IPS-NIHi7 (cell line): ENCODE results near the gene ARHGEF12.
A peak's percentile ranks its signal among the peaks of the same experiment; 100 is the strongest.

Experiments
- DNase-seq: peaks from one replicate; pipeline ENCODE4 v3.0.0; 2012; ENCODE audit warnings: mixed read lengths; ENCODE audit errors: extremely low spot score

ARHGEF12 gene

DNA sequence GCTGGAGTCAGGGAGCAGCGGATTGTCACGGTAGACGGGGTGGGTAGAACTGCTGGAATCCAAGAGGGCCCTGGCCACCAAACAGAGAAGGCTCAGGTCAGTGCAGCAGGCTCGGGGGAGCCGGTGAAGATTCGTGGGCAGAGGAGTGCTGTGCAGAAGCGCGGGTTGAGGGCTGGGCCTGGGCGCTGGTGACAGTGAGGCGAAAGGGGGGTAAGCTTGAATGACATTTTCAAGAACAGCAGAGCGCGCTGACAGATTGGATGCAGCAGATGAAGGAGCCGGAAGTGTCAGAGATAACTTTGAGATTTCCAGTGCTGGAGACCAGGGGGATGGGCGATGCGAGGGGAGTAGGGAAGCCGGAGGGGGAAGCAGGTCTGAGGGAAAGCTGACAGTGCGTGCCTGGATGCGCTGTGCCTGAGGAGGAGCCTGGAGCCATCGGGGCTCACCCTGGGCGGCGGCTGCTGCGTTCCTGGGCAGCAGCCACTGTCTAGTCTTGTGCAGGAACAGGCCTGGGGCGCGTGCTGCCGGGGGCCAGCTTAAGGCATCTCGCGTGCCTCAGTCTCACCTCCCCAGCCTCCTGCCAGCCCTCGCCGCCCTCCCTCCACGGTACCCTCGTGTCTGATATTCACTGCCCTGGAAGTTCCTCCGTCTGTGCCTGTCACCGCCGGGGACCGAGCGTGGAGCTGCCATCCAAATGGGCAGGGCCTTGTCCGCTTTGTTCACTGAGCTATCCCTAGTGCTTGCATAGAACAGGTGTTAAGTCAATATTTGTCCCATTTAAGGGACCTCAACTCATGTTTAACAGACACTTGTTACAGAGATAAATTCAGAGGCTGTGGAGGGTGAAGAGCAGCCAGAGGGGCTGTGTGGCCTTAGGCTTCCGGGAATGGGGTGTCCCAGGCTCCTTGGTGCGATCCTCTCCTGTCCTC lies 180.5 kb downstream of the ARHGEF12 start:
- DNase-seq = peak; percentile 62

DNA sequence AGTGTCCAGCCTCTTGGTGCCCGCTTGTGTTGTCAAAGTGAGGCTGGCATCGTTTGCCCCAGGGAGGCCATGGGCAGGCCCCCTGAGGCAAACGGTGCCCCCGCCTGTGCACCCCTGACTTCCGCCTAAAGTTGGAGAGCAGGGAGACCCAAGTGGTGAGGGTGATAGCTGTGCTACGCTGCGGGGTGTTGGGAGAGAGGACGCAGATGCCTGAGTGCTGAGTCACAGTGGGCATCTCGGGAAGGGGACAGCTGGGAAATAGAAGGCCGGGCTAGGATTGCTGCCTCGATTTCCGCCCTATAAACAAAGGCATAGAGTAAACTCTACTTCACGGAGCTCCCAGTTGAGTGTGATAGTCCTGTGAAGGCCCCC lies 181.2 kb downstream of the ARHGEF12 start:
- DNase-seq = no peak

GRCh38 chr11:120517801-120518291 lies 181.6 kb downstream of the ARHGEF12 start:
- no peak for DNase-seq

DNA sequence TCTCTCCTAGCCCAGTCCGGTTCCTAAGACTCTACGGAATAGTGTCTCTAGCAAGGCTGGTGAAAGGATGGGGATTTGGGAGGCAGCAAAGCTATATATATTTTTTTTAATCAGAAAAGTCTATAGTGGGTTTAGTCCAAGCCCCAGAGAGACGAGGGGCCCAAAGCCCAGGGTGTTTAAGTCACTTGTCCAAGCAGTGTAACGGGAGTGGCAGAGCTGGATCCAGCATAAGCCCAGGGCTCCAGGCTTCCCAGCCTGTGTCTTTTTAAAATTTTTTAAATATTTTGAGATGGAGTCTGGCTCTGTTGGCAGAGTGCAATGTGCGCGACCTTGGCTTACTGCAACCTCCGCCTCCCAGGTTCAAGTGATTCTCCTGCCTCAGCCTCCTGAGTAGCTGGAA lies 182.1 kb downstream of the ARHGEF12 start:
- no peak for DNase-seq

GRCh38 chr11:120519474-120519873 lies 183.3 kb downstream of the ARHGEF12 start:
- DNase-seq = no peak

DNA sequence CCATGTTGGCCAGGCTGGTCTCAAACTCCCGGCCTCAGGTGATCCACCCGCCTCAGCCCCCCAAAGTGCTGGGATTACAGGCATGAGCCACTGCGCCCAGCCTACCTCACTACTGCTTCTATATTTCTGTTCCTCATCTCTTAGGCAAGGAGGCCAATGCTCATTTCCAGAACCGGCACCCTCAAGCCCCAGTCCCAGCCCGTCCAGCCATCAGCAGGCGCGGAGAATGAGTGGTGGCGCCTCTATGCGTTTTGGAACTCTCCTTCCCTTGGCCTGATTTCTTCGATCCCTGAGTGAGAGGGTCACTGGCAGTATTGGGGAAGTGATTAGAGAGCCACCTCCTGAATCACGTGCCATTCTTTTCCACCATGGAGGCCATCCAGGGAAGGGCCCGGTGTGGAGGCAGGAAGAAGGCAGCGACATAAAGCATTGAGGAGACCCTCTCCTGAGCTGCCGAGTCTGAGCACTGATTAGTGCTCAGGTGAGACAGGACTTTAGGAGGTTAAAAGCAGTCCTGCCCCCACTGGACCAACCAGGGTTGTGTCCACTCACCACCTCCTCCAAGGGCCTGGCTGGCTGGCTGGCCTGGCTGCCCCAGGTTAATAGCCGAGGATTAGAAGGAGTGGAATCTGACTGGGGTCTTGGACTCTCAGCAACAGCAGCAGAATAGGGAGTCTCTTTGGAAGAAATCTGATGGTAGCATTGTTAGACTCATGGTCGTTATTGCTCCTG lies 184.0 kb downstream of the ARHGEF12 start:
- DNase-seq = no peak

GRCh38 chr11:120521176-120521575 lies 185.0 kb downstream of the ARHGEF12 start:
- DNase-seq = no peak

GRCh38 chr11:120522021-120522420 lies 185.8 kb downstream of the ARHGEF12 start:
- no peak for DNase-seq

DNA sequence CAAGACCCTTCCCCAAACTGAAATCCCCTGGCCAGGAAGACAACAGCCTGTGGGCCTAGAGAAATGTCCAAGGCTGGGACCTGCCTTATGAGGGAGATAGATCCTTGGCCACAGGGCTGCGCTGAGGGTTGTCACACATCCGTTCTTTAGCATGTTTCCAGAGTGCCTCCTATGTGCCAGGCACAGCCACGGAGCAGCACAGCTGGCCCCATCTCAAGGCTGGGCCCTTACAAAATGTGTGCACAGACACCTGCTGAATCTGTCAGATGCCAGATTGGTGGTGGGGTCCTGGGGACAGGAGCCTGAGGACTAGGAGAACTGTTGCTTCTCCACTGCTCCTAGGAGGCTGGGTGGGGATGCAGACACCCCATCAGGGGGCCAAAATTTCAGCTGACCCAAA lies 186.5 kb downstream of the ARHGEF12 start:
- no peak for DNase-seq

GRCh38 chr11:120523196-120523595 lies 187.0 kb downstream of the ARHGEF12 start:
- DNase-seq = peak; percentile 53

- no peak for DNase-seq
Measured at GRCh38 chr11:120524536-120525085, 188.4 kb downstream of the ARHGEF12 start.

GRCh38 chr11:120525261-120526171 lies 189.3 kb downstream of the ARHGEF12 start:
- no peak for DNase-seq

DNA sequence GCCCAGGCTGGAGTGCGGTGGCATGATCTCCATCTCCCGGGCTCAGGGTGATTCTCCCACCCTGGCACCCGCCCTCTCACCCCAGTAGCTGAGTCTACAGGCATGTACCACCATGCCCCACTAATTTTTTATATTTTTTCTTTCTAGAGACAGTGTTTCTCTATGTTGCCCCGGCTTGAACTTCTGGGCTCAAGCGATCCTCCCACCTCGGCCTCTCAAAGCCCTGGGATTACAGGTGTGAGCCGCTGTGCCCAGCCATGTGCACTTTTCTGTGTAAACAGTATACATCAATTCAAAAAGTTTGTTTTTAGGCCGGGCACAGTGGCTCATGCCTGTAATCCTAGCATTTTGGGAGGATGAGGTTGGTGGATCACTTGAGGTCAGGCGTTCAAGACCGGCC lies 190.0 kb downstream of the ARHGEF12 start:
- DNase-seq = no peak

DNA sequence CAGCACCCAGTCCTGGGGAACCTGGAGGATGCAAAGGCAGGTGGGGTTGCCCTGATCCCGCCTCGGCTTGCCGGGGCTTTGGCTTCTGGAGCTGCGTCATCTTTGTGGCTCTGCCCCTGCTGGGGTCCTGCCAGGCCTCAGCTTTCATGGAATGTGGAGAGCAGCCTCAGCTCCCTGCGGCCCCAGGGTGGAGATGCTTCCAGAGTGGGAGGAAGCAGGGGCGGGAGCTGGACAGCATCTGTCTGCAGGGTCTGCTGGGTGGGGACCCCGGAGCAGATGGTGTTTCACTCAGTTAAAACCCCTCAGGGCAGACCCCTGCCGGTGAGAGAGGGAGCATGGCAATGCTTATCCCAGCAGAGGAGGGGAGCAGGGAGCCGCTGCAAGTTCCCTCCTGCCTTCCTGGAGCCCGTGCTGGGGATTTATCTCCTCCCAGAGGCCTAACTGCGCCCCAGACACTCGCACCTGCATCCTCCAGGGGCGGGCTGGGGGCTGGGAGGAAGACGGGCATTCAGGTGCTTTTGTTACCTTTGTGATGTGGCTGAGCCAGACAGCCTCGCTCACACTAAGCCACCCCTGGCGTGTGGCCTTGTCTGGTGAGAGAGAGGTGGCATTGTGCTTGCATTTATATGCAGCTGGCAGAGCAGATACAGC lies 191.0 kb downstream of the ARHGEF12 start:
- peak; percentile 81 for DNase-seq

DNA sequence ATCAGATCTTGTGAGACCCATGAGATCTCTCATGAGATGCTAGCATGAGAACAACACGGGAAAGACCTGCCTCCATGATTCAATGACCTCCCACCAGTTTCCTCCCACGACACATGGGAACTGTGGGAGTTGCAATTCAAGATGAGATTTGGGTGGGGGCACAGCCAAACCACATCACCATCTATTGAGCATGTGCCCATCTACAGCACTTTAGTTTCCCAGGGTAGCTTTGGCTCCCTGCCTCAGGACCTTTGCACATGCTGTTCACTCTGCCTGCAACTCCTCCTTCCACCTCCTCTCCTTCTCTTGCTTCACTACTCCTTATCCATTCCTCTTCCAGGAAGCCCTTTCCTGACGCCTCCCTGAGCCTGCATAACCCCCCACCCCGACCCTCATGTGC lies 192.5 kb downstream of the ARHGEF12 start:
- no peak for DNase-seq

- DNase-seq = no peak
Measured at GRCh38 chr11:120529214-120529613, 193.0 kb downstream of the ARHGEF12 start.

DNA sequence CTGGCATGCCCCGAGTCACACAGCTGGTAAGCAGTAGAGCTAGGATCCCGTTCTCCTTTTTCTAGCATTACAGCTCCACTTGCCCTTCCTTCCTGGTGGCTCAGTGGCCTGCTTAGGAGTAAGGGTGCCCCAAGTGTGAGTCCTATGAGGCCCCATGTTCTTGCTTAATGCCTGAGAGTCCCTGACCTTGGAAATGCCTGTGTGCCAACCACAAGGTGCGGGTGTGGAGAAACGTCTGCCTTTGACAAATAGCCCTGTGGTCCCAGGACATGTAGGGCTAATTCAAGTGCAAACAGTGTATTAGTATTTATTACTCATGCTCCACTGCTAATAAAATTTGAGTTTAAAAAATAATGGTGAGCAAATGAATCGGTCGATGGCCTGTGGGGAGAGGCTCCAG lies 193.7 kb downstream of the ARHGEF12 start:
- DNase-seq = no peak

DNA sequence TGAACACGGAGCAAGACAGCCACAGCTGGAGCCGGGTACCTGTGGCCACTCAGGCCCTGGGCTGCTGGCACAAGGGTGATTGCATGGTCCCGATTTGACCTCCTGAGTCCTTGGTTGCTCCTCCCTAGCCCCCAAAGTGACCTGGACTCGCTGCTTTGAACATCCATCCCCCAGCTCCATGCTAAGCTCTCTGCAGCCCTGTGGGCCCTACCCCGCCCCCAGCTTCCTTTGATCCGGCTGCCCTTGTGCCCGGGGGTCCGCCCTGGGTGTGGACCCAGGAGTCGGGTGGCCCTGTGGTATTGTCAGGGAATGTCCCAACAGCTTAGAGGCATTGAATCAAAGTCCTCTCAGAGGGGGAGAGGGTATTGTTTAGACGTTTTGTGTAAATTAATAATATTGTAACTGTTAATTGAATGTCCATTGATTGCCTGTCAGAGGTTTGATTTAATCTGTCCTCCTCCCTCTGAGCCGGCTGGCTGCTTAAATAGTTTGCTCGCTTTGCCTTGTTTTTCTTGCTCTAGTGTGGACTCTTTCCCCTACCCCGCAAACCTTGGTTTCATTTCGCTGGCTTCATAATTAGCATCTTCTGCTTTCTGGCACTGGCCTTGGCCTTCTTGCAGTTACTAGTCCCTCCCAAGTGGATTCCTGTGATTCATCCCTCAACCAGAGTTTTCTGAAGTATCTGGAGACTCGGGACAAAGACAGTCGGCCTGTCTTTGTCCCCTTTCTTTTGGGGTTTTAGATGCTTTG lies 196.0 kb downstream of the ARHGEF12 start:
- DNase-seq = no peak

DNA sequence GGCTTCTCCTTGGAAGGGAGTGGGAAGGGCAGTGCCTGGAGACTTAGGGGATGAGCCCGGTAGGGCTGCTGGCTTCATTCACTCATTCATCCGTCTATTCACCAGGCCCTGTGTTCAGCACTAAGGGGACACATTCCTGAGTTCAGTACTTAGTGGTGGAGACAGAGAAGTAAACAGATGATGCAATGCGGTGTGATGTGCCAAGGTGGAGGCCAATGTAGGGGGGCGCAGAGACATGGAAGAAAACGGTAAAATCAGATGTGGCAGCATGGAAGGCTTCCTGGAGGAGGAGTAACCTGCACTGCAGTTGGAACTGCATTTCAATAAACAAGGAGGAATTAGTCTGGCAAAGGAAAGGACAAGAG lies 196.6 kb downstream of the ARHGEF12 start:
- DNase-seq = no peak

GRCh38 chr11:120536091-120536796 lies 200.0 kb downstream of the ARHGEF12 start:
- no peak for DNase-seq
